ENCODE results near the gene DIO1. TPM values are rescaled to one million over a fixed set of nuclear protein-coding genes. Genes with fewer than 3 reads are reported as not detected.
"Not testable (repeated sequence)": the region's sequence is repeated elsewhere in the genome, so short reads cannot be mapped to it uniquely, and the experiment has no call there.

The DIO1 gene
- total and polyA plus RNA-seq, 9 of the 15 experiments (the other 6 are each of a cell fraction or from before 2014, with no cell fraction given), result not detected

DNA sequence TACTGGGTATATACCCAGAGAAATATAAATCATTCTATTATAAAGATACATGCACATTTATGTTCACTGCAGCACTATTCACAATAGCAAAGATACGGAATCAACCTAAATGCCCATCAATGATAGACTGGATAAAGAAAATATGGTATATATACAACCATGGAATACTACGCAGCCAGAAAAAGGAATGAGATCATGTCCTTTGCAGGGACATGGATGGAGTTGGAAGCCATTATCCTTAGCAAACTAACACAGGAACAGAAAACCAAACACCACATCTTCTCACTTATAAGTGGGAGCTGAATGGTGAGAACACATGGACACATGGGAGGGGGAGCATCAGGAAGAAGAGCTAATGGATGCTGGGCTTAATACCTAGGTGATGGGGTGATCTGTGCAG lies 12.1 kb upstream of the DIO1 start:
- H2AFZ ChIP-seq (ENCODE audit: low read depth, low read length); ATAC-seq; POLR2A ChIA-PET; H3K4me2 ChIP-seq (ENCODE audit: insufficient read depth, low read length); H3K4me1 ChIP-seq (replicated peaks in 1 of 2; ENCODE audit: control insufficient read depth in 2 of 2, insufficient read depth in 2 of 2, low read length in 2 of 2); H3K27ac ChIP-seq (ENCODE audit: extremely low read depth, low read depth, low read length); BruUV-seq (replicated peaks); H3K27me3 ChIP-seq (ENCODE audit: control insufficient read depth in 2 of 2, insufficient read depth in 2 of 2, low read length in 2 of 2); intact Hi-C loops (cut with micrococcal nuclease); H3K9ac ChIP-seq (ENCODE audit: insufficient read depth in 1 of 2, low read depth in 2 of 2, low read length in 2 of 2); H3K79me2 ChIP-seq (ENCODE audit: control insufficient read depth, insufficient read depth, low read length); DNase-seq (ENCODE audit: extremely low read depth in 1 of 4, low spot score in 3 of 4); H3K9me1 ChIP-seq (ENCODE audit: control insufficient read depth, insufficient read depth, low read length); H3K9me3 ChIP-seq (replicated peaks; ENCODE audit: control insufficient read depth, insufficient read depth, low read depth, low read length); H3K4me3 ChIP-seq; H4K20me1 ChIP-seq (replicated peaks; ENCODE audit: control insufficient read depth, insufficient read depth, low read length); CTCF ChIA-PET (ENCODE audit: low intra/inter-chr PET ratio); FAIRE-seq: not testable (repeated sequence)
- peaks cover 22% of the 10 kb centered on the region for H3K36me3 ChIP-seq (ENCODE audit: control insufficient read depth, insufficient read depth, low read length)
- 71% methylated on average over 2 of the region's 2 CpGs for WGBS (ENCODE audit: insufficient coverage, low coverage, missing lambda C conversion rate)
- in situ Hi-C loops (cut with MboI), result loop anchor here (5.0 kb wide), 1 partner anchor 80 kb away; no protein-coding TSS in a partner anchor
- TF ChIP-seq BCOR (IDR thresholded peaks at IDR 0.05) (peak; percentile 50), ZNF146 (CRISPR knock-in tag; IDR thresholded peaks at IDR 0.05; ENCODE audit: unreplicated experiment) (peak; percentile 88), KDM1A (IDR thresholded peaks at IDR 0.05) (peak in 1 of 2 experiments; percentile 31; a peak in 1 of 4 replicates), RBM25 (IDR thresholded peaks at IDR 0.05; ENCODE audit: low read depth, low read length, severe bottlenecking) (peak; percentile 49)

DNA sequence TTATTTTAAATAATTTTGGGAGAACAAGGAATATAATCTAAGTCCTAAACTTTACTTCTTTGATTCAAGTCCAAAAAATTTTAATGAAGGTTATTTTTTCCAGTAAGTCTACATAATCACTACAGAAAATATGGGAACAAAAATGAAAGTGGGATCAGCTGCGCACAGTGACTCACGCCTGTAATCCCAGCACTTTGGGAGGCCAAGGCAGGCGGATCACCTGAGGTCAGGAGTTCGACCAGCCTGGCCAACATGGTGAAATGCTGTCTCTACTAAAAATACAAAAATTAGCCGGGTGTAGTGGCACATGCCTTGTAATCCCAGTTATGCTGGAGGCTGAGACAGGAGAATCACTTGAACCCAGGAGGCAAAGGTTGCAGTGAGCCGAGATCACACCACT lies 10.4 kb upstream of the DIO1 start:
- H3K27me3 ChIP-seq (ENCODE audit: control insufficient read depth in 2 of 2, insufficient read depth in 2 of 2, low read length in 2 of 2); BruUV-seq (replicated peaks); H3K9me3 ChIP-seq (replicated peaks; ENCODE audit: control insufficient read depth, insufficient read depth, low read depth, low read length); FAIRE-seq; DNase-seq (ENCODE audit: extremely low read depth in 1 of 4, low spot score in 3 of 4); H3K9ac ChIP-seq (ENCODE audit: insufficient read depth in 1 of 2, low read depth in 2 of 2, low read length in 2 of 2); H4K20me1 ChIP-seq (replicated peaks; ENCODE audit: control insufficient read depth, insufficient read depth, low read length); H2AFZ ChIP-seq (ENCODE audit: low read depth, low read length); H3K4me2 ChIP-seq (ENCODE audit: insufficient read depth, low read length); H3K27ac ChIP-seq (ENCODE audit: extremely low read depth, low read depth, low read length); H3K4me3 ChIP-seq; intact Hi-C loops (cut with micrococcal nuclease); ATAC-seq; CTCF ChIA-PET (ENCODE audit: low intra/inter-chr PET ratio); H3K4me1 ChIP-seq (replicated peaks in 1 of 2; ENCODE audit: control insufficient read depth in 2 of 2, insufficient read depth in 2 of 2, low read length in 2 of 2); H3K79me2 ChIP-seq (ENCODE audit: control insufficient read depth, insufficient read depth, low read length); H3K9me1 ChIP-seq (ENCODE audit: control insufficient read depth, insufficient read depth, low read length): not testable (repeated sequence)
- WGBS (ENCODE audit: insufficient coverage, low coverage, missing lambda C conversion rate), result 75% methylated on average over 5 of the region's 6 CpGs
- in situ Hi-C loops (cut with MboI), result loop anchor here (5.0 kb wide), 1 partner anchor 79 kb away; no protein-coding TSS in a partner anchor
- POLR2A ChIA-PET, result interaction anchor here (1.7 kb wide), 1 partner anchor 16 kb away, joined by 4 read pairs; no protein-coding TSS in a partner anchor
- peaks cover 11% of the 10 kb centered on the region; the same call in 1 of the 3 replicates for H3K36me3 ChIP-seq (ENCODE audit: control insufficient read depth, insufficient read depth, low read length)
